Natural killer cell (primary cell): ENCODE data around the gene SND1. TPM values are rescaled to one million over a fixed set of nuclear protein-coding genes. Genes with fewer than 3 reads are reported as not detected.

Experiments
- ATAC-seq, 3 donors: fragments of 150-1000 bp in 2 of 3; fragments of 200-7000 bp in 1 of 3; cut with Tn5 transposase; 1 replicate in 1 of 3; 2 replicates in 2 of 3; pipeline ENCODE4 v1.10.0; 2021; ENCODE audit warnings: mild to moderate bottlenecking in 2 of 3, moderate library complexity in 2 of 3
- DNase-seq, 2 donors: peaks; one replicate each; pipeline versions ENCODE4 v3.0.0 to v3.0.0-alpha.2; 2013 to 2021; ENCODE audit warnings: mixed read lengths in 1 of 2
- H3K27ac ChIP-seq: one replicate; pipeline ENCODE4 v1.5.1; 2013; ENCODE audit warnings: mild to moderate bottlenecking, low read length
- H3K27me3 ChIP-seq: one replicate; pipeline ENCODE4 v1.6.1; 2013; ENCODE audit warnings: low read length; ENCODE audit not compliant: control insufficient read depth, insufficient read depth
- H3K36me3 ChIP-seq: one replicate; pipeline ENCODE4 v1.6.1; 2013; ENCODE audit warnings: low read length; ENCODE audit not compliant: control insufficient read depth, insufficient read depth
- H3K4me1 ChIP-seq: one replicate; pipeline ENCODE4 v1.6.1; 2013; ENCODE audit warnings: low read length; ENCODE audit not compliant: control insufficient read depth, insufficient read depth
- H3K4me3 ChIP-seq: one replicate; pipeline ENCODE4 v1.5.1; 2013; ENCODE audit warnings: low read length
- H3K9me3 ChIP-seq: one replicate; pipeline ENCODE4 v1.6.1; 2013; ENCODE audit warnings: low read length; ENCODE audit not compliant: control insufficient read depth, insufficient read depth
- H3K27ac Mint-ChIP-seq, 2 donors: one replicate each; pipeline ENCODE4 v1.8.0; 2022; ENCODE audit warnings: mild to moderate bottlenecking in 2 of 2, mixed read lengths in 2 of 2, moderate library complexity in 1 of 2
- H3K27me3 Mint-ChIP-seq, 2 donors: one replicate each; pipeline ENCODE4 v1.8.0; 2022; ENCODE audit warnings: low read depth in 2 of 2, mixed read lengths in 2 of 2
- H3K36me3 Mint-ChIP-seq: one replicate; pipeline ENCODE4 v1.8.0; 2022; ENCODE audit warnings: mixed read lengths
- H3K4me1 Mint-ChIP-seq, 2 donors: one replicate each; pipeline ENCODE4 v1.8.0; 2022; ENCODE audit warnings: mixed read lengths in 2 of 2
- H3K4me3 Mint-ChIP-seq: one replicate; pipeline ENCODE4 v1.8.0; 2022; ENCODE audit warnings: mild to moderate bottlenecking, moderate library complexity, mixed read lengths
- H3K9me3 Mint-ChIP-seq, 2 donors: one replicate each; pipeline ENCODE4 v1.8.0; 2022; ENCODE audit warnings: mixed read lengths in 2 of 2
- CTCF ChIP-seq: fragments of 200-600 bp; IDR thresholded peaks from one replicate; pipeline ENCODE4 v1.8.0; 2022; ENCODE audit warnings: antibody characterized with exemption
- WGBS: methylation state at CpG from one replicate; pipeline ENCODE4 v1.1.7; 2013; ENCODE audit warnings: missing lambda C conversion rate; ENCODE audit not compliant: insufficient coverage; 5-methylcytosine and 5-hydroxymethylcytosine counted together
- intact Hi-C: fragments of 100-400 bp; cut with micrococcal nuclease; formaldehyde crosslinking; loops from one replicate; pipeline ENCODE4 v1.14.2; 2022
- total RNA-seq, 4 donors: library from RNA; stranded (reverse); fragments of 120-200 nt in 1 of 4; gene quantifications; one replicate each; pipeline versions ENCODE4 v1.2.3 to v1.2.4, GENCODE V29; 2013 to 2022

SND1 gene
- total RNA-seq, 3 donors from 2014 or later (not counting 1 experiment from before 2014, with no cell fraction given): 149 to 188 (median 149) TPM

- peaks cover 12 to 17% of the 10 kb centered on the region in 2 donors for H3K4me1 Mint-ChIP-seq
- Histone ChIP-seq H3K4me1 (peaks cover 16% of the 10 kb centered on the region), H3K27ac (no peak overlapping the region), H3K27me3 (peaks cover 23% of the 10 kb centered on the region), H3K9me3 (no peaks in the 10 kb centered on the region), H3K4me3 (no peak overlapping the region), H3K36me3 (no peaks in the 10 kb centered on the region)
- H3K9me3 Mint-ChIP-seq: no peaks in the 10 kb centered on the region
- 90% methylated on average over 2 of the region's 2 CpGs for WGBS
- intact Hi-C loops: no loop called here
- DNase-seq (no peak), ATAC-seq (no peak)
- TF ChIP-seq CTCF: no peak
- peaks cover 19 to 33% of the 10 kb centered on the region in 2 donors for H3K27me3 Mint-ChIP-seq
- H3K36me3 Mint-ChIP-seq: no peaks in the 10 kb centered on the region
- H3K27ac Mint-ChIP-seq: no peak overlapping the region
- H3K4me3 Mint-ChIP-seq: no peak overlapping the region
Observed at GRCh38 chr7:128131115-128131514, 479.1 kb downstream of the SND1 start.

GRCh38 chr7:128131731-128132130, 479.7 kb downstream of the SND1 start:
- Histone ChIP-seq H3K27ac (no peak overlapping the region), H3K36me3 (no peaks in the 10 kb centered on the region), H3K4me1 (peaks cover 20% of the 10 kb centered on the region), H3K4me3 (no peak overlapping the region), H3K9me3 (no peaks in the 10 kb centered on the region), H3K27me3 (peaks cover 28% of the 10 kb centered on the region)
- DNase-seq (no peak), ATAC-seq (no peak)
- Mint-ChIP-seq H3K9me3 (no peaks in the 10 kb centered on the region), H3K4me3 (no peak overlapping the region), H3K27me3 (peaks cover 19 to 33% of the 10 kb centered on the region in 2 donors), H3K36me3 (no peaks in the 10 kb centered on the region), H3K4me1 (peaks cover 12 to 18% of the 10 kb centered on the region in 2 donors), H3K27ac (no peak overlapping the region)
- 89% methylated on average over 3 of the region's 4 CpGs for WGBS
- intact Hi-C loops: no loop called here
- no peak for TF ChIP-seq CTCF

GRCh38 chr7:128132426-128133069, 480.6 kb downstream of the SND1 start:
- ATAC-seq: no peak
- 65% methylated on average over 8 of the region's 9 CpGs for WGBS
- H3K4me3 Mint-ChIP-seq: no peak overlapping the region
- no peak for TF ChIP-seq CTCF
- H3K4me3 ChIP-seq: no peak overlapping the region
- H3K27ac ChIP-seq: no peak overlapping the region
- H3K9me3 Mint-ChIP-seq: no peaks in the 10 kb centered on the region
- peaks cover 24 to 41% of the 10 kb centered on the region in 2 donors for H3K27me3 Mint-ChIP-seq
- H3K4me1 Mint-ChIP-seq: peaks cover 12 to 18% of the 10 kb centered on the region in 2 donors
- H3K27me3 ChIP-seq: peaks cover 31% of the 10 kb centered on the region
- no peak for DNase-seq
- no peaks in the 10 kb centered on the region for H3K36me3 Mint-ChIP-seq
- H3K27ac Mint-ChIP-seq: no peak overlapping the region
- H3K36me3 ChIP-seq: no peaks in the 10 kb centered on the region
- no peaks in the 10 kb centered on the region for H3K9me3 ChIP-seq
- H3K4me1 ChIP-seq: peaks cover 20% of the 10 kb centered on the region
- intact Hi-C loops: no loop called here

- DNase-seq: peak in 1 of 2 donors; percentile 11
- Histone ChIP-seq H3K4me1 (peaks cover 20% of the 10 kb centered on the region), H3K27ac (no peak overlapping the region), H3K36me3 (no peaks in the 10 kb centered on the region), H3K4me3 (peak overlapping the region; percentile 29), H3K9me3 (no peaks in the 10 kb centered on the region), H3K27me3 (peaks cover 32% of the 10 kb centered on the region)
- H3K4me1 Mint-ChIP-seq: peaks cover 12 to 18% of the 10 kb centered on the region in 2 donors
- no peak for TF ChIP-seq CTCF
- H3K27ac Mint-ChIP-seq: no peak overlapping the region
- H3K36me3 Mint-ChIP-seq: no peaks in the 10 kb centered on the region
- peak overlapping the region; percentile 77 for H3K4me3 Mint-ChIP-seq
- no peak for ATAC-seq
- peaks cover 47 to 60% of the 10 kb centered on the region in 2 donors for H3K27me3 Mint-ChIP-seq
- 7% methylated on average over 3 of the region's 6 CpGs for WGBS
- intact Hi-C loops: loop anchor here (1.0 to 2.0 kb wide), 2 partner anchors 252 to 427 kb away; no protein-coding TSS in a partner anchor
- H3K9me3 Mint-ChIP-seq: no peaks in the 10 kb centered on the region
Observed at GRCh38 chr7:128135159-128135514, 483.1 kb downstream of the SND1 start.
